GM18951 (cell line): ENCODE results near the gene HIPK1.

Experiments used
- POLR2A ChIP-seq: IDR thresholded peaks from 4 replicates; pipeline ENCODE4 v1.6.1; 2011; ENCODE audit warnings: mild to moderate bottlenecking; ENCODE audit not compliant: insufficient read length, insufficient read depth; ENCODE audit errors: extremely low read depth
- in situ Hi-C: fragments of 300-500 bp; cut with MboI; formaldehyde crosslinking; loops from one replicate; pipeline ENCODE4 v1.12.0; 2022; ENCODE audit warnings: low sequenced_read_pairs, mixed read lengths, inconsistent platforms; ENCODE audit not compliant: unreplicated experiment

HIPK1 gene

DNA sequence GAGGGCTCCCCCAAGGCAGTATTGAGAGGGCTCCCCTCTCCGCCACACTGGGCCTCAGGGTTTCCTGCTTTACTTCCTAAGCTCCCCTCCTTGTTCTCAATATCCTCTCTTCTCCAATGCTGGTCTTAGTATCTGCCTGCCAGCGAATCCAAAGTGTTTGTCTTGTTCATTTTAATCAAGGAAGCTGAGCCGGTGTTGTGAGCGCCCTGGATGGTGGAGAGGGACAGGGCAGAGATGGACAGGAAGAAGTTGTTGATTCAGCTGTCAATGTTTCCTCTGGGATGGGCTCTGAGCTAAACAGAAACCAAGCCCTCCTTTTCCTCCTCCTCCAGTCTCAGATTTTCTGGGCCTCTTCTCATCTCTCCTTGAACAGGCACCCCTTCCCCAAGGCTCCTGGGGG, 55.6 kb downstream of the HIPK1 start:
- no peak for TF ChIP-seq POLR2A
- in situ Hi-C loops = loop anchor here (5.0 kb wide), 1 partner anchor 288 kb away; no protein-coding TSS in a partner anchor

DNA sequence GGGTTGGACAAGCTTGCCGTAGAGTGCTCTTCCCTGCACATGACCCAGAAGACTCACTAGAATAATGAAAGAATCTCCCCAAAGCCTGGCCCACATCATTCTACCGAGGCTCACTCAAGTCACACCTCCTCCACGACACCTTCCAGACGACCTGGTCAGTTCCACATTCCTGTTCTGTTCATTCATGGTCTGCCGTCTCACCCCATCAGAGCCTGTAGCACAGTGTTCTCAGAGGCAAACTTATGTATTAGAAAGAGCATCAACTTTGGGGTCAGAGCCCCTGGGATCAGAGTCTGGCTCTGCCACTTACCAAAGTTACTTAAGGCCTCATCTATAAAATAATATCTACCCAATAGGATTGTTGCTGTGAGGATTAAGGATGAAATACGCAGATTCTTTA, 57.7 kb downstream of the HIPK1 start:
- TF ChIP-seq POLR2A = no peak
- in situ Hi-C loops = no loop called here

GRCh38 chr1:113987259-113987658, 58.1 kb downstream of the HIPK1 start:
- in situ Hi-C loops = no loop called here
- no peak for TF ChIP-seq POLR2A

DNA sequence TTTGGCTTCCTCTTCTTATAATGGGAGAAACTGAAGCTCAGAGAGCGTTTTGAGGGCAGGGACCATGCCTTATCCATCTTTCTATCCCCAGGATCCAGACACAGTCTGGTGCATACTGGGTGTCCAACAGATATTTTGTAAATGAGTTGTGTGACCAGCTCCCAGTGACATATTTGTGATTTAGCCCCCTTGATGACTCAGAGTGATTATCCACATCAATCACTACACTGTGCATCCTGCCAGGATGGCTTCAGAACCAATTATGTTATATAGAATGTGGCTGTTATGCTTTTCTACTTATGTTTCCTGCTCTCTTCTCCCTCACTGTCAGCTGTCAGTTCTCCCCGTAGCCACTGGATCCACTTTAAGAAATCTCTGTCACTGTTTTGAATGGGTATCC, 61.4 kb downstream of the HIPK1 start:
- in situ Hi-C loops = no loop called here
- no peak for TF ChIP-seq POLR2A

DNA sequence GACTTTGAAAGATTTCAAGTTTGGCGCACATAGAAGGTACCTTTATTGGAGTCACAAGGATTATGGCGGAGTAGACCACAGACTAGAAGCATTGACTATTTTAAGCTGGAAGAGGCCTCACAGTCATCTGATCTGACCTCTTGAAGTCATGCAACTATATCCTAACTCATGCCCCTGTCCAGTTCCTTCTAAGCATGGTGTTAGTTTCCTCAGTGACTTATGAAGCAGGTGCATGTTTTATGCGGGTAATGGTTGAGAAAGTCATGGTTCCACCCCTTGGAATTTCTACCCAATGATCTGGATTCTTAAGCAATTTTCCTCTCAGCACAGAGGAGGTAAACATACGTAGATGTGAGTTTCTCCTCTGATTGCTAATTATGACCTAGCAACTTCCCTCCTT, 61.8 kb downstream of the HIPK1 start:
- TF ChIP-seq POLR2A = no peak
- in situ Hi-C loops = no loop called here

- no peak for TF ChIP-seq POLR2A
- in situ Hi-C loops = no loop called here
Measured at GRCh38 chr1:113991467-113991997, 62.4 kb downstream of the HIPK1 start.

DNA sequence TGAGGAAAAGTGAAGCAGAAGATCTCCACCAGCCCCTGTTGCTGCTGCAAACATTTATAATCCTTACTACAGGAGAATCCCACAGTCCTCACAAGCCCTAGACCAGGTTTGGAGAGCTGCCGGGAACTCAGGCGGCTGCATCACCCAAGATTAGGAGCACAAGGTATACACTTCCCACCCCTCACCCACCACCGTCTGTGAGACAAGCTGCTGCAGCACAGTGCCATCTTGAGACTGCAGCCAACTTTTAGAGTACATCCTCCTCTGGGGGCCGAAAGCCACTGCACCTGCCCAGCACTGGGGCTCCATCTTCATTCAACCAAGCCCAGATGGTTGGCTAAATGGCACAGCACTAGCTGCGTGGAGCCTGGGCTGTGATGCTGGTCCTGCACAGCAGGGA, 63.9 kb downstream of the HIPK1 start:
- no peak for TF ChIP-seq POLR2A
- in situ Hi-C loops = no loop called here

- no peak for TF ChIP-seq POLR2A
- in situ Hi-C loops = no loop called here
Measured at GRCh38 chr1:113993766-113994165, 64.6 kb downstream of the HIPK1 start.

DNA sequence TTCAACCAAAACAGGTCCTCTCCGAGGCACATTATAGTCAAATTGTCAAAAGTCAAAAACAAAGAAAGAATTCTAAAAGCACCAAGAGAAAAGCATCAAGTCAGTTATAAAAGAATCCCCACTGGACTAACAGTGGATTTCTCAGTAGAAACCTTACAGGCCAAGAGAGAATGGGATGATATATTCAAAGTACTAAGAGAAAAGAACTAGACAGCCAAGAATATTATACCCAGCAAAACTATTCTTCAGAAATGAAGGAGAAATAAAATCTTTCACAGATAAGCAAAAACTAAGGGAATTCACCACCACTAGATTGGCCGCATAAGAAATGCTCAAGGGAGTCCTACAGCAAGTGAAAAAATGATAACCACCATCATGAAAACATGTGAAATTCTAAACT, 66.3 kb downstream of the HIPK1 start:
- TF ChIP-seq POLR2A = no peak
- in situ Hi-C loops = no loop called here

DNA sequence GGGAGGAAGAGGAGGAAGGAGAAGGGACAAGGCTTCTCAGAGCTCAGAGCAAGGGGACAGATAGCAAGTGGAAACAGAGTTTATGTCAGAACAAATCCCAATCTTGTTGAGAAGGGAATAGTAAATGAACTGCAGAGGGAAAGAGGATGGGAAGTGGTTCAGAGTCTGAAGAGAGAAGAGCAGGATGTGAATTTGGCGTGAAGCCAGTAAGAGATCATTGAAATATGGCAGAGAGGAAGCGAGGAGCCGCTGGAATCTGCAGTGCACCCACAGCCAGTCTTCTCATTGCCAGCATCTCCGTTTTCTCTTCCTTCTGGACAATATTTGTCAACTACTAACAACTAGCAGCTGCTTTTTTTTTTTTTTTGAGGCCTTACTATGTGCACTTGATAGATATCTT, 69.2 kb downstream of the HIPK1 start:
- in situ Hi-C loops = no loop called here
- TF ChIP-seq POLR2A = no peak

GRCh38 chr1:113999233-113999632, 70.1 kb downstream of the HIPK1 start:
- TF ChIP-seq POLR2A = no peak
- in situ Hi-C loops = no loop called here

GRCh38 chr1:113999799-114000198, 70.7 kb downstream of the HIPK1 start:
- no peak for TF ChIP-seq POLR2A
- in situ Hi-C loops = no loop called here

GRCh38 chr1:114000406-114000805, 71.3 kb downstream of the HIPK1 start:
- TF ChIP-seq POLR2A = no peak
- in situ Hi-C loops = no loop called here

DNA sequence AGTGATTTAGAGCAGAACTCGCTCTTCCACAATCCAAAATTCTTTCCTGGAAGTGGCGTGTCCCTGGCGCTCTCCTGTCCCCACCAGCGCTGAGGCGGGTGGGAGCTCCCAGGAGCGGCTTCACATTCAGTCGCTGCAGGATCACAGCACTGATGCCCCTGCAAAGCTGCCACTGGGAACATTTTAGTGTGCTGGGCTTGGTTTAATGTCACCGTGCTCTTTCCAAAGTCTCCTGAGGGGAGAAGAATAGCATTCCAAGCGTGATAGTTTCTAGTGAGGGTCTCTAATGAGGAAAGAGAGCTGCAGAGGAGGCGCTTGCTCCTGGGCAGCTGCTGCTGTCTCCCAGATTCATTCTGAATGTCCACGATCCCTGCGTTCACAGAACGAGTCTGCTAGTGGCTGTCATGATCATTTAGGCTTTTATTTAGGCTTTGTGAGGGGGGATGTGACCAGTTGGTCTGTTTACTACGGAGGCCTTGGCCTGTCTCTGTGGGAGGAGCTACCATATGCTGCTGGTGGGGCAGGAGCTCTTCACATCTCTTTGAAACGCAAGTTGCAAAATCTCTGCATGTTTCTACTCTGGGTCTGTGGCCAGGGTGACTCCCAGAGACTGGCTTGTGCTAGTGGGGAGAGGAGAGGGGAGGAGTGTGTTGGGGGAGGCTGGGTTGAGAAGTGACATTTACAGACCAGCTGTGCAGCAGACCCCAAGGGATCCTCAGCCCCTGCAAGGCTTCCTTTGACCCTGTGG, 73.5 kb downstream of the HIPK1 start:
- no peak for TF ChIP-seq POLR2A
- in situ Hi-C loops = no loop called here
